Neuronal stem cell (in vitro differentiated cells): Measurements from ENCODE around the gene SLC7A4.

Source experiments
- DNase-seq: peaks from one replicate; pipeline ENCODE4 v3.0.0-alpha.2; 2013; ENCODE audit warnings: low spot score
- H2AFZ ChIP-seq: one replicate; pipeline ENCODE4 v1.6.1; 2013; ENCODE audit warnings: mild to moderate bottlenecking, low read length, inconsistent platforms
- H2AK5ac ChIP-seq: 2 replicates; pipeline ENCODE4 v1.6.1; 2013; ENCODE audit warnings: low read depth, mild to moderate bottlenecking, inconsistent platforms, low read length, moderate library complexity, mixed read lengths
- H2BK120ac ChIP-seq: 2 replicates; pipeline ENCODE4 v1.6.1; 2013; ENCODE audit warnings: low read depth, mild to moderate bottlenecking, inconsistent platforms, low read length, moderate library complexity, mixed read lengths
- H2BK12ac ChIP-seq: one replicate; pipeline ENCODE4 v1.6.1; 2013; ENCODE audit warnings: low read length, inconsistent platforms
- H2BK15ac ChIP-seq: 2 replicates; pipeline ENCODE4 v1.6.1; 2013; ENCODE audit warnings: mild to moderate bottlenecking, low read length, inconsistent platforms, mixed read lengths
- H2BK5ac ChIP-seq: one replicate; pipeline ENCODE4 v1.6.1; 2013; ENCODE audit warnings: inconsistent platforms, mild to moderate bottlenecking, low read length, moderate library complexity
- H3K14ac ChIP-seq: one replicate; pipeline ENCODE4 v1.6.1; 2013; ENCODE audit warnings: low read length, inconsistent platforms
- H3K18ac ChIP-seq: 2 replicates; pipeline ENCODE4 v1.6.1; 2013; ENCODE audit warnings: low read length, inconsistent platforms
- H3K23ac ChIP-seq: 2 replicates; pipeline ENCODE4 v1.6.1; 2013; ENCODE audit warnings: low read depth, mild to moderate bottlenecking, mixed read lengths, low read length, inconsistent platforms; ENCODE audit not compliant: poor library complexity
- H3K27ac ChIP-seq: replicated peaks from 3 replicates; pipeline ENCODE4 v1.5.1; 2013; ENCODE audit warnings: low read length, inconsistent platforms
- H3K27me3 ChIP-seq, 3 experiments: 2 replicates each; pipeline ENCODE4 v1.6.1; 2013; ENCODE audit warnings: low read length in 3 of 3, mild to moderate bottlenecking in 2 of 3, inconsistent platforms in 1 of 3, low read depth in 1 of 3, mixed read lengths in 1 of 3, moderate library complexity in 1 of 3; ENCODE audit not compliant: control insufficient read depth in 3 of 3, insufficient read depth in 3 of 3
- H3K36me3 ChIP-seq, 2 donors: replicated peaks in 1 of 2; 2 replicates each; pipeline ENCODE4 v1.6.1; 2013; ENCODE audit warnings: low read length in 2 of 2; ENCODE audit not compliant: control insufficient read depth in 2 of 2, insufficient read depth in 2 of 2
- H3K4ac ChIP-seq: 2 replicates; pipeline ENCODE4 v1.6.1; 2013; ENCODE audit warnings: inconsistent platforms, mild to moderate bottlenecking, low read length, moderate library complexity
- H3K4me1 ChIP-seq, 2 donors: 1 replicate in 1 of 2; 2 replicates in 1 of 2; pipeline ENCODE4 v1.6.1; 2013; ENCODE audit warnings: low read length in 2 of 2, low read depth in 1 of 2; ENCODE audit not compliant: control insufficient read depth in 2 of 2, insufficient read depth in 1 of 2
- H3K4me2 ChIP-seq: one replicate; pipeline ENCODE4 v1.6.1; 2013; ENCODE audit warnings: mild to moderate bottlenecking, low read length, inconsistent platforms; ENCODE audit not compliant: insufficient read depth, poor library complexity, severe bottlenecking
- H3K4me3 ChIP-seq, 2 donors: 2 replicates each; pipeline ENCODE4 v1.5.1; 2013; ENCODE audit warnings: low read length in 2 of 2, mild to moderate bottlenecking in 2 of 2, inconsistent platforms in 1 of 2, moderate library complexity in 1 of 2
- H3K79me1 ChIP-seq: one replicate; pipeline ENCODE4 v1.6.1; 2013; ENCODE audit warnings: low read depth, mild to moderate bottlenecking, inconsistent platforms, low read length, moderate library complexity
- H3K9ac ChIP-seq: one replicate; pipeline ENCODE4 v1.6.1; 2013; ENCODE audit warnings: mild to moderate bottlenecking, low read depth, low read length, inconsistent platforms; ENCODE audit not compliant: poor library complexity
- H3K9me3 ChIP-seq, 2 donors: replicated peaks in 1 of 2; 2 replicates each; pipeline versions ENCODE3 to v1.6.1; 2013; ENCODE audit warnings: low read length in 2 of 2, mild to moderate bottlenecking in 2 of 2, inconsistent platforms in 1 of 2, low read depth in 1 of 2, mixed read lengths in 1 of 2, moderate library complexity in 1 of 2; ENCODE audit not compliant: control insufficient read depth in 2 of 2, insufficient read depth in 1 of 2
- H4K8ac ChIP-seq: one replicate; pipeline ENCODE4 v1.6.1; 2013; ENCODE audit warnings: low read depth, mild to moderate bottlenecking, inconsistent platforms, low read length, moderate library complexity
- H4K91ac ChIP-seq: one replicate; pipeline ENCODE4 v1.6.1; 2013; ENCODE audit warnings: low read length, low read depth, mild to moderate bottlenecking, inconsistent platforms; ENCODE audit not compliant: poor library complexity
- WGBS, 2 donors: extraction: QIAGEN DNeasy Blood & Tissue Kit; methylation state at CpG; one replicate each; pipeline ENCODE4 v1.1.7; 2013; ENCODE audit warnings: missing lambda C conversion rate in 2 of 2, mixed read lengths in 1 of 2; ENCODE audit not compliant: insufficient read length in 2 of 2, insufficient replicate concordance in 1 of 2; ENCODE audit errors: extremely low coverage in 2 of 2; 5-methylcytosine and 5-hydroxymethylcytosine counted together

SLC7A4 gene

GRCh38 chr22:21028277-21029251 lies 3.8 kb downstream of the SLC7A4 start:
- DNase-seq: no peak
- WGBS, 2 donors: no CpG with 5 or more reads among the region's 13 CpGs
- H3K23ac ChIP-seq: peak overlapping the region; percentile 73

GRCh38 chr22:21026783-21027692 lies 5.3 kb downstream of the SLC7A4 start:
- Histone ChIP-seq H2AFZ (no peak overlapping the region), H3K18ac (no peak overlapping the region), H3K4me1 (peaks cover 2 to 10% of the 10 kb centered on the region in 2 donors), H3K14ac (no peak overlapping the region), H3K79me1 (peaks cover 1% of the 10 kb centered on the region), H2BK120ac (peak overlapping the region; percentile 81), H3K36me3 (no peaks in the 10 kb centered on the region), H3K9ac (no peak overlapping the region), H4K91ac (no peak overlapping the region), H3K4me2 (no peak overlapping the region), H3K9me3 (peaks cover 0 to 2% of the 10 kb centered on the region in 2 donors), H2AK5ac (peak overlapping the region; percentile 92), H3K4me3 (no peak overlapping the region), H3K23ac (peak overlapping the region; percentile 65), H2BK5ac (peak overlapping the region; percentile 24), H4K8ac (peak overlapping the region; percentile 19), H3K27ac (no peak overlapping the region), H2BK15ac (no peak overlapping the region), H3K4ac (no peak overlapping the region), H2BK12ac (no peak overlapping the region), H3K27me3 (peaks cover 0 to 39% (median 15%) of the 10 kb centered on the region in 3 experiments)
- no CpG with 5 or more reads among the region's 14 CpGs for WGBS, 2 donors
- no peak for DNase-seq

More at GRCh38 chr22:21028277-21029251, 3.8 kb downstream of the SLC7A4 start:
- no peak overlapping the region for H2BK12ac ChIP-seq
- peaks cover 0 to 39% (median 18%) of the 10 kb centered on the region in 3 experiments for H3K27me3 ChIP-seq
- H2BK15ac ChIP-seq: peak overlapping the region; percentile 58
- peaks cover 1% of the 10 kb centered on the region for H3K79me1 ChIP-seq
- no peak overlapping the region for H2BK5ac ChIP-seq
- H3K9ac ChIP-seq: no peak overlapping the region
- H3K9me3 ChIP-seq: peaks cover 0 to 2% of the 10 kb centered on the region in 2 donors
- H4K91ac ChIP-seq: no peak overlapping the region
- no peak overlapping the region for H4K8ac ChIP-seq
- H3K18ac ChIP-seq: peak overlapping the region; percentile 27
- H3K36me3 ChIP-seq: no peaks in the 10 kb centered on the region
- peaks cover 6 to 18% of the 10 kb centered on the region in 2 donors for H3K4me1 ChIP-seq
- peak overlapping the region; percentile 12 for H3K14ac ChIP-seq
- H3K4ac ChIP-seq: peak overlapping the region; percentile 6
- no peak overlapping the region for H3K4me3 ChIP-seq
- H3K4me2 ChIP-seq: no peak overlapping the region
- no peak overlapping the region for H3K27ac ChIP-seq
- H2AK5ac ChIP-seq: peak overlapping the region; percentile 68
- H2BK120ac ChIP-seq: no peak overlapping the region
- no peak overlapping the region for H2AFZ ChIP-seq

- H3K9ac ChIP-seq: peak overlapping the region; percentile 21
- WGBS, 2 donors: no CpG with 5 or more reads among the region's 27 CpGs
- H4K91ac ChIP-seq: peak overlapping the region; percentile 30
- H3K4me2 ChIP-seq: no peak overlapping the region
- peaks cover 0 to 2% of the 10 kb centered on the region in 2 donors for H3K9me3 ChIP-seq
- H3K27ac ChIP-seq: no peak overlapping the region
- H3K4me3 ChIP-seq: no peak overlapping the region
- peak overlapping the region; percentile 85 for H2BK15ac ChIP-seq
- peak overlapping the region; percentile 92 for H2AK5ac ChIP-seq
- H3K14ac ChIP-seq: peak overlapping the region; percentile 89
- H2BK120ac ChIP-seq: peak overlapping the region; percentile 81
- no peak overlapping the region for H2AFZ ChIP-seq
- peak overlapping the region; percentile 81 for H3K18ac ChIP-seq
- H3K79me1 ChIP-seq: peaks cover 1% of the 10 kb centered on the region
- peak overlapping the region; percentile 84 for H2BK12ac ChIP-seq
- peaks cover 0 to 29% (median 5%) of the 10 kb centered on the region in 3 experiments for H3K27me3 ChIP-seq
- H4K8ac ChIP-seq: peak overlapping the region; percentile 82
- H3K4ac ChIP-seq: peak overlapping the region; percentile 53
- H3K4me1 ChIP-seq: peaks cover 2 to 8% of the 10 kb centered on the region in 2 donors
- peak overlapping the region; percentile 65 for H3K23ac ChIP-seq
- no peak overlapping the region for H2BK5ac ChIP-seq
- DNase-seq: no peak
- no peaks in the 10 kb centered on the region for H3K36me3 ChIP-seq
These were observed 6.3 kb downstream of the SLC7A4 start for GRCh38 chr22:21025763-21026755.
